HepG2 (cell line): ENCODE measurements around the gene ILRUN. TPM values are rescaled to one million over a fixed set of nuclear protein-coding genes. Genes with fewer than 3 reads are reported as not detected.

ENCODE experiments used
- AGO2 ChIP-seq: fragments of 200-400 bp; formaldehyde crosslinking; optimal IDR thresholded peaks from 2 replicates; pipeline ENCODE3; 2017; ENCODE audit warnings: mild to moderate bottlenecking, low read depth, low read length, moderate library complexity
- BRCA1 ChIP-seq: sonication (generic); formaldehyde crosslinking; IDR thresholded peaks from 2 replicates; pipeline ENCODE4 v1.4.0; 2020; ENCODE audit warnings: missing genetic modification reagents
- CBX1 ChIP-seq: IDR thresholded peaks from one replicate; pipeline ENCODE4 v1.6.1; 2016; ENCODE audit warnings: antibody characterized with exemption, low read depth
- E2F2 ChIP-seq: sonication (generic); formaldehyde crosslinking; IDR thresholded peaks from 2 replicates; pipeline ENCODE4 v1.4.0; 2020; ENCODE audit warnings: missing genetic modification reagents, borderline replicate concordance
- KLF6 ChIP-seq: IDR thresholded peaks from 2 replicates; pipeline ENCODE4 v1.8.0; 2016; ENCODE audit warnings: missing biosample characterization, missing genetic modification reagents
- MED13 ChIP-seq: sonication (generic); formaldehyde crosslinking; IDR thresholded peaks from 2 replicates; pipeline ENCODE4 v1.5.0; 2020; ENCODE audit warnings: missing genetic modification reagents
- NCOA2 ChIP-seq: sonication (generic); formaldehyde crosslinking; IDR thresholded peaks from 2 replicates; pipeline ENCODE4 v1.8.0; 2022; ENCODE audit warnings: inconsistent platforms
- TAF1 ChIP-seq: sonication (generic); formaldehyde crosslinking; IDR thresholded peaks from 2 replicates; pipeline ENCODE4 v1.4.0; 2020; ENCODE audit warnings: missing genetic modification reagents
- TOE1 ChIP-seq: sonication (generic); formaldehyde crosslinking; IDR thresholded peaks from 2 replicates; pipeline ENCODE4 v1.4.0; 2020; ENCODE audit warnings: mild to moderate bottlenecking, missing genetic modification reagents
- ZC3H13 ChIP-seq: sonication (generic); formaldehyde crosslinking; IDR thresholded peaks from 2 replicates; pipeline ENCODE4 v1.8.1; 2023; ENCODE audit warnings: mild to moderate bottlenecking, missing genetic modification reagents, moderate library complexity
- ZNF18 ChIP-seq: sonication (generic); formaldehyde crosslinking; IDR thresholded peaks from 2 replicates; pipeline ENCODE4 v1.8.0; 2022; ENCODE audit warnings: mild to moderate bottlenecking, missing genetic modification reagents; ENCODE audit not compliant: insufficient replicate concordance
- ZNF180 ChIP-seq: sonication (generic); formaldehyde crosslinking; IDR thresholded peaks from 2 replicates; pipeline ENCODE4 v1.4.0; 2020; ENCODE audit warnings: low read depth, missing genetic modification reagents, borderline replicate concordance
- ZNF414 ChIP-seq: sonication (generic); formaldehyde crosslinking; IDR thresholded peaks from 2 replicates; pipeline ENCODE4 v1.5.0; 2020; ENCODE audit warnings: missing genetic modification reagents
- ZNF543 ChIP-seq: sonication (generic); formaldehyde crosslinking; IDR thresholded peaks from 2 replicates; pipeline ENCODE4 v1.4.0; 2020; ENCODE audit warnings: mild to moderate bottlenecking, missing genetic modification reagents
- ZNF670 ChIP-seq: sonication (generic); formaldehyde crosslinking; IDR thresholded peaks from 2 replicates; pipeline ENCODE4 v1.8.0; 2022; ENCODE audit warnings: mild to moderate bottlenecking, missing genetic modification reagents, borderline replicate concordance
- polyA plus RNA-seq, 8 experiments: library from polyadenylated mRNA; depleted of rRNA in 3 of 8; stranded (reverse) in 7 of 8; unstranded in 1 of 8; fragments of >200 nt; fragmentation: Illumina TruSeq in 4 of 8; extraction: Trizol in 4 of 8; gene quantifications; 2 replicates each; pipeline versions ENCODE4 v1.2.1 to v1.2.3, GENCODE V29; 2011 to 2016; ENCODE audit warnings: low read depth in 4 of 8, missing spikeins in 1 of 8, mixed read lengths in 1 of 8; ENCODE audit not compliant: insufficient read depth in 1 of 8
- total RNA-seq, 5 experiments: library from RNA; depleted of rRNA; stranded (reverse); fragments of >200 nt; fragmentation: Illumina TruSeq; extraction: Trizol; gene quantifications; 2 replicates each; pipeline ENCODE4 v1.2.3, GENCODE V29; 2016; ENCODE audit warnings: low read depth in 1 of 5
- TF ChIP-seq, protein P1 (sequence below): sonication (generic); formaldehyde crosslinking; conservative IDR thresholded peaks from 2 replicates; pipeline ENCODE4 v1.8.1; 2023; ENCODE audit warnings: missing genetic modification reagents
- TF ChIP-seq, protein P2 (sequence below): sonication (generic); formaldehyde crosslinking; IDR thresholded peaks from 2 replicates; pipeline ENCODE4 v1.5.0; 2020; ENCODE audit warnings: mild to moderate bottlenecking, missing genetic modification reagents, borderline replicate concordance
- TF ChIP-seq, protein P3 (sequence below): IDR thresholded peaks from 2 replicates; pipeline ENCODE4 v1.6.1; 2016; ENCODE audit warnings: low read depth, control low read depth
- TF ChIP-seq, protein P4 (sequence below): sonication (generic); formaldehyde crosslinking; conservative IDR thresholded peaks from 2 replicates; pipeline ENCODE4 v1.5.0; 2020; ENCODE audit warnings: missing genetic modification reagents

Gene ILRUN
- total and polyA plus RNA-seq, 2 of the 13 experiments (the other 11 are each of a cell fraction or from before 2014, with no cell fraction given) = 45.5 to 66.6 TPM

GRCh38 chr6:34674268-34674639 lies 22.3 kb downstream of the ILRUN start (continued):
- TF ChIP-seq KLF6 (CRISPR knock-in tag) (no peak), NCOA2 (CRISPR knock-in tag) (peak; percentile 75), TOE1 (no peak), BRCA1 (CRISPR knock-in tag) (no peak), E2F2 (CRISPR knock-in tag) (no peak), ZC3H13 (CRISPR knock-in tag) (no peak), TAF1 (CRISPR knock-in tag) (no peak), CBX1 (no peak), ZNF543 (CRISPR knock-in tag) (no peak), MED13 (CRISPR knock-in tag) (no peak), AGO2 (no peak), ZNF18 (CRISPR knock-in tag) (no peak), ZNF180 (CRISPR knock-in tag) (no peak), ZNF670 (CRISPR knock-in tag) (no peak), ZNF414 (CRISPR knock-in tag) (no peak)
- TF ChIP-seq, protein P1, sequence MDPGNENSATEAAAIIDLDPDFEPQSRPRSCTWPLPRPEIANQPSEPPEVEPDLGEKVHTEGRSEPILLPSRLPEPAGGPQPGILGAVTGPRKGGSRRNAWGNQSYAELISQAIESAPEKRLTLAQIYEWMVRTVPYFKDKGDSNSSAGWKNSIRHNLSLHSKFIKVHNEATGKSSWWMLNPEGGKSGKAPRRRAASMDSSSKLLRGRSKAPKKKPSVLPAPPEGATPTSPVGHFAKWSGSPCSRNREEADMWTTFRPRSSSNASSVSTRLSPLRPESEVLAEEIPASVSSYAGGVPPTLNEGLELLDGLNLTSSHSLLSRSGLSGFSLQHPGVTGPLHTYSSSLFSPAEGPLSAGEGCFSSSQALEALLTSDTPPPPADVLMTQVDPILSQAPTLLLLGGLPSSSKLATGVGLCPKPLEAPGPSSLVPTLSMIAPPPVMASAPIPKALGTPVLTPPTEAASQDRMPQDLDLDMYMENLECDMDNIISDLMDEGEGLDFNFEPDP (CRISPR knock-in tag) = no peak
- TF ChIP-seq, protein P2, sequence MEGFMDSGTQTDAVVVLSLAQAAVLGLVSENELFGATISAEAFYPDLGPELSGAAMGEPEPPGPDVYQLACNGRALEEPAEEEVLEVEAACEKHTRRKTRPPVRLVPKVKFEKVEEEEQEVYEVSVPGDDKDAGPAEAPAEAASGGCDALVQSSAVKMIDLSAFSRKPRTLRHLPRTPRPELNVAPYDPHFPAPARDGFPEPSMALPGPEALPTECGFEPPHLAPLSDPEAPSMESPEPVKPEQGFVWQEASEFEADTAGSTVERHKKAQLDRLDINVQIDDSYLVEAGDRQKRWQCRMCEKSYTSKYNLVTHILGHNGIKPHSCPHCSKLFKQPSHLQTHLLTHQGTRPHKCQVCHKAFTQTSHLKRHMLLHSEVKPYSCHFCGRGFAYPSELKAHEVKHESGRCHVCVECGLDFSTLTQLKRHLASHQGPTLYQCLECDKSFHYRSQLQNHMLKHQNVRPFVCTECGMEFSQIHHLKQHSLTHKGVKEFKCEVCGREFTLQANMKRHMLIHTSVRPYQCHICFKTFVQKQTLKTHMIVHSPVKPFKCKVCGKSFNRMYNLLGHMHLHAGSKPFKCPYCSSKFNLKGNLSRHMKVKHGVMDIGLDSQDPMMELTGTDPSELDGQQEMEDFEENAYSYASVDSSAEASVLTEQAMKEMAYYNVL (CRISPR knock-in tag) = peak; percentile 7; the same call in 1 of the 2 replicates
- TF ChIP-seq, protein P3, sequence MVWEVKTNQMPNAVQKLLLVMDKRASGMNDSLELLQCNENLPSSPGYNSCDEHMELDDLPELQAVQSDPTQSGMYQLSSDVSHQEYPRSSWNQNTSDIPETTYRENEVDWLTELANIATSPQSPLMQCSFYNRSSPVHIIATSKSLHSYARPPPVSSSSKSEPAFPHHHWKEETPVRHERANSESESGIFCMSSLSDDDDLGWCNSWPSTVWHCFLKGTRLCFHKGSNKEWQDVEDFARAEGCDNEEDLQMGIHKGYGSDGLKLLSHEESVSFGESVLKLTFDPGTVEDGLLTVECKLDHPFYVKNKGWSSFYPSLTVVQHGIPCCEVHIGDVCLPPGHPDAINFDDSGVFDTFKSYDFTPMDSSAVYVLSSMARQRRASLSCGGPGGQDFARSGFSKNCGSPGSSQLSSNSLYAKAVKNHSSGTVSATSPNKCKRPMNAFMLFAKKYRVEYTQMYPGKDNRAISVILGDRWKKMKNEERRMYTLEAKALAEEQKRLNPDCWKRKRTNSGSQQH (CRISPR knock-in tag) = no peak
- TF ChIP-seq, protein P4, sequence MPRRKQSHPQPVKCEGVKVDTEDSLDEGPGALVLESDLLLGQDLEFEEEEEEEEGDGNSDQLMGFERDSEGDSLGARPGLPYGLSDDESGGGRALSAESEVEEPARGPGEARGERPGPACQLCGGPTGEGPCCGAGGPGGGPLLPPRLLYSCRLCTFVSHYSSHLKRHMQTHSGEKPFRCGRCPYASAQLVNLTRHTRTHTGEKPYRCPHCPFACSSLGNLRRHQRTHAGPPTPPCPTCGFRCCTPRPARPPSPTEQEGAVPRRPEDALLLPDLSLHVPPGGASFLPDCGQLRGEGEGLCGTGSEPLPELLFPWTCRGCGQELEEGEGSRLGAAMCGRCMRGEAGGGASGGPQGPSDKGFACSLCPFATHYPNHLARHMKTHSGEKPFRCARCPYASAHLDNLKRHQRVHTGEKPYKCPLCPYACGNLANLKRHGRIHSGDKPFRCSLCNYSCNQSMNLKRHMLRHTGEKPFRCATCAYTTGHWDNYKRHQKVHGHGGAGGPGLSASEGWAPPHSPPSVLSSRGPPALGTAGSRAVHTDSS = no peak
